Activated naive CD4-positive, alpha-beta T cell treated with anti-CD3 and anti-CD28 coated beads, Interleukin-2, amount 50 U/mL, for 72 hours (primary cell): Measurements from ENCODE around the gene PRPS1. TPM values are rescaled to one million over a fixed set of nuclear protein-coding genes. Genes with fewer than 3 reads are reported as not detected.
A peak's percentile ranks its signal among the peaks of the same experiment; 100 is the strongest.
"Not testable (repeated sequence)": the region's sequence is repeated elsewhere in the genome, so short reads cannot be mapped to it uniquely, and the experiment has no call there.

Experiments used
- ATAC-seq, 2 donors: fragments of 150-1000 bp; cut with Tn5 transposase; 2 replicates each; pipeline ENCODE4 v1.10.0; 2021; ENCODE audit warnings: mild to moderate bottlenecking in 2 of 2, moderate library complexity in 2 of 2
- DNase-seq, 2 donors: peaks; one replicate each; pipeline ENCODE4 v3.0.0; 2021 to 2022; ENCODE audit warnings: low spot score in 2 of 2
- H3K27ac Mint-ChIP-seq, 2 donors: one replicate each; pipeline ENCODE4 v1.8.0; 2022; ENCODE audit warnings: mild to moderate bottlenecking in 2 of 2, mixed read lengths in 2 of 2
- H3K36me3 Mint-ChIP-seq, 2 donors: one replicate each; pipeline ENCODE4 v1.8.0; 2022; ENCODE audit warnings: mixed read lengths in 2 of 2
- H3K9me3 Mint-ChIP-seq, 2 donors: one replicate each; pipeline ENCODE4 v1.8.0; 2022; ENCODE audit warnings: mixed read lengths in 2 of 2
- total RNA-seq, 2 donors: library from RNA; stranded (reverse); gene quantifications; one replicate each; pipeline ENCODE4 v1.2.3, GENCODE V29; 2022

Gene PRPS1
- 100 to 1,000 TPM; 107 to 135 TPM for total RNA-seq

DNA sequence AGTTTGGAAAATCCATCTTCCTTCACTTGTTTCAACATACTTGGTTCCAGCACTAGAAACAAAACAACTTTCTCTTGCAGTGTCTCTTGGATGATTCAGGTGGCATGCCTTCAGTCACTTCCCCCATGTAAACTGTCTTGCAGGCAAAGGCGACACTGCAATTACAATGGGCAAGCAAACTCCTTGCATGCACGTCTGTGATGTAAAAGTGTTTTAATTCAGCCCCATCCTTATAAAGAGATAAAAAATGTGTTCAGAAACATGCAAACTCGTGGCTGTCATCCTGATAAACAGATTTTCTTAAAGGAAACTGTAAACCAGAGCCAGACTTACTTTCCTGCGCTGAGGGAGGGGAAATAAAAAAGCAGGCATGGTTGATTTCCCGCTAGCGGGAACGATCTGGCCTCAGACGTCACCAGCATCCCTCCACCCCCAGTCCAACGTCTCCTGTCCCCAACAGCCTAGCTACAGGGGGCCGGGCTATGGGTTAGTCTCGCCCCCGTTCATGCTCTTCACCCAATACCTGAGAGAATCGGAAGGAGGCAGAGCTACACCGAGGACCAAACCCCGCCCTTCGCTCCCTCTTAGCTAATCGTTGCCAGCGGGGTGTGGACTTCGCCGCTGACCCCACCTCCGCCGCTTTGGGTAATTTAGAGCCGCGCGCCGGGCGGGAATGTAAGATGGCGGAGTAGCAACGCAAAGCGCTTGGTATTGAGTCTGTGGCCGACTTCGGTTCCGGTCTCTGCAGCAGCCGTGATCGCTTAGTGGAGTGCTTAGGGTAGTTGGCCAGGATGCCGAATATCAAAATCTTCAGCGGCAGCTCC lies at the start of gene PRPS1:
Gene PRPS1, plus strand, starts transcription at position 673 of the 824 bp plus-strand sequence. Its CDS starts 119 bp downstream, at position 792.
- Mint-ChIP-seq H3K27ac (peak within 1 kb of the TSS; percentile 94 to 96), H3K9me3 (no peaks in the 10 kb centered on the region), H3K36me3 (peaks cover 6 to 13% of the 10 kb centered on the region in 2 donors)
- DNase-seq (peak; percentile 80 to 87), ATAC-seq (peak; percentile 98 to 99)

- H3K36me3 Mint-ChIP-seq = no peaks in the 10 kb centered on the region
- H3K9me3 Mint-ChIP-seq = no peaks in the 10 kb centered on the region
- ATAC-seq (no peak), DNase-seq (no peak)
- H3K27ac Mint-ChIP-seq = no peak overlapping the region
Measured at GRCh38 chrX:107579956-107580355, 48.4 kb upstream of the PRPS1 start.

GRCh38 chrX:107581923-107582322 lies 46.4 kb upstream of the PRPS1 start:
- DNase-seq (no peak), ATAC-seq (no peak)
- H3K27ac Mint-ChIP-seq = no peak overlapping the region
- H3K9me3 Mint-ChIP-seq = no peaks in the 10 kb centered on the region
- H3K36me3 Mint-ChIP-seq = no peaks in the 10 kb centered on the region

DNA sequence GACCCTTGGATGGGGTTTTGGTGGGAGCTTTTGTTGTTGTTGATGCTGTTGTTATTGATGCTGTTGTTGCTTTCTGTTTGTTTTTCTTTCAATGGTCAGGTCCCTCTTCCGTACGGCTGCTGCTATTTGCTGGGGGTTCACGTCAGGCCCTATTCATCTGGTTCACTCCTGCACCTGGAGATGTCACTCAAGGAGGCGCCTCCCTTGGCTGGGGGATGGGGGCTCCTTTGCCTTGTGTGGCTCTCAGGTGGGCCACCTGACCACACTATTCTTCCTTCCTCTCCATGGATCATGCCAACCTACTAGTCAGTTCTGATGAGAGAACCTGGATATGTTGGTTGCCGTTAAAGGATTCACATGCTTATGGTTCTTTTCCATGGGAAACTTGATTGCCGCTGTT lies 39.1 kb upstream of the PRPS1 start:
- Mint-ChIP-seq H3K36me3 (peaks cover 0 to 4% of the 10 kb centered on the region in 2 donors), H3K9me3 (no peaks in the 10 kb centered on the region), H3K27ac (no peak overlapping the region)
- no peak for ATAC-seq
- no peak for DNase-seq

DNA sequence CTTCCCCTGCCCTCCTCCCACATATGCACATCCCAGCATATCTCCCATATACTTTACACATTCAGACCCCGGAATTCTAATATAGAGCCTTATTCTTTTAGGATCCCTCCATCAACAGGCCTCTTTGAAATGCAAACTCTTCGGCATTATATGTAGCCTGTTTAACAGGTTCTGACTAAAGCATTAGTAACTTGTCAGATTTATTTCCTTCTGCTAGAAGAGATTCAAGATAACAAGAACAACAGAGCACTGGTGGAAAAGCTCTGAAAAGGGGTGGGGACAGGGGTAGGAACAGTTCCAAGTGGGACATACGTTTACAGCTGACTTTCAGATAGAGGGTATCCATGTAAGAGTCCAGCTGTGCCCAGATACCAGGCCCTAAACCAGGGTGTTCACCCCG lies 31.7 kb upstream of the PRPS1 start:
- no peak for DNase-seq
- H3K9me3 Mint-ChIP-seq = no peaks in the 10 kb centered on the region
- H3K27ac Mint-ChIP-seq = no peak overlapping the region
- no peak for ATAC-seq
- H3K36me3 Mint-ChIP-seq = no peaks in the 10 kb centered on the region

GRCh38 chrX:107597264-107597663 lies 31.0 kb upstream of the PRPS1 start:
- H3K9me3 Mint-ChIP-seq = no peaks in the 10 kb centered on the region
- ATAC-seq = no peak

DNA sequence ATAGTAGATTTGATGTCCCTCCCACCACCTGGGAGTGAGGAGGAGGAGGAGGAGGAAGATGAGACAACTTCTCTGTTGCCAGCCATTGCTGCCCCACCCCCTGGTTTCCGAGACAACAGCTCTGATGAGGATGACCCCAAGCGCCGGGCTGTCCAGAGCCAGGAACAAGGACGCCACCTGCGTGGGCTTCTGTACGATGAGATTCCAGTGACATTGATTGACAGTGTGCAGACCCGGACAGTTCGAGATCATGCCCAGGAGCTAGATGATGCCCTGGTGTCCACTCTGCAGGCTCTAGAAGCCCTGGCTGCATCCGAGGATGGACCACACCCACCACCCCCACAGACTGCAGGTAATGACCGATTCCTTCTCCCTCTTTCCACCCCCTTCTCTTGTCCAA lies 30.5 kb upstream of the PRPS1 start:
- no peaks in the 10 kb centered on the region for H3K36me3 Mint-ChIP-seq

More at GRCh38 chrX:107597264-107597663, 31.0 kb upstream of the PRPS1 start:
- no peak overlapping the region for H3K27ac Mint-ChIP-seq
- no peaks in the 10 kb centered on the region for H3K36me3 Mint-ChIP-seq
- no peak for DNase-seq

DNA sequence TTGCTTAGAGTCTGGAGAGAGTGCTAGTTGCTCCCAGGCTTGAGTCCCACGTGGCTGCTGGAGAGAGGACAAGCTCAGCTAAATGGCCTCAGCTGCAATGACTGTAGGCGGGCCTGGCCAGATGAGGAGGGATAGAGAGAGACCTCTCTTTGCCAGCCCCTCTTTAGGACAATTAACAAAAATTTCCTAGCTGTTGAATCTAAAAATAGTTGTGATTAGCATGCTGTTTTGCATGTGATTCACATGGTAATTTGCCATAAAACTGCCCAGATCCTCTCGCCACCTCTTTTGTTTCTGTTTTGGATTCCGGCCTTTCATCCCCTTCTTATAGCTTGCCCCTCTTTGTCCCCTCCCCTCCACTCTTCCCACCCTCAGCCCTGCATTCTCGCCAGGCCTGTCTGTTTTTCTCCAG lies 28.9 kb upstream of the PRPS1 start:
- no peaks in the 10 kb centered on the region for H3K9me3 Mint-ChIP-seq
- no peak for ATAC-seq
- no peak overlapping the region for H3K27ac Mint-ChIP-seq
- DNase-seq = no peak
- H3K36me3 Mint-ChIP-seq = no peaks in the 10 kb centered on the region

More for the DNA sequence above, 30.5 kb upstream of the PRPS1 start:
- Mint-ChIP-seq H3K27ac (no peak overlapping the region), H3K9me3 (no peaks in the 10 kb centered on the region)
- DNase-seq (no peak), ATAC-seq (no peak)

- Mint-ChIP-seq H3K36me3 (no peaks in the 10 kb centered on the region), H3K9me3 (no peaks in the 10 kb centered on the region), H3K27ac (no peak overlapping the region)
- DNase-seq = no peak
- no peak for ATAC-seq
Measured at GRCh38 chrX:107600366-107600765, 27.9 kb upstream of the PRPS1 start.

DNA sequence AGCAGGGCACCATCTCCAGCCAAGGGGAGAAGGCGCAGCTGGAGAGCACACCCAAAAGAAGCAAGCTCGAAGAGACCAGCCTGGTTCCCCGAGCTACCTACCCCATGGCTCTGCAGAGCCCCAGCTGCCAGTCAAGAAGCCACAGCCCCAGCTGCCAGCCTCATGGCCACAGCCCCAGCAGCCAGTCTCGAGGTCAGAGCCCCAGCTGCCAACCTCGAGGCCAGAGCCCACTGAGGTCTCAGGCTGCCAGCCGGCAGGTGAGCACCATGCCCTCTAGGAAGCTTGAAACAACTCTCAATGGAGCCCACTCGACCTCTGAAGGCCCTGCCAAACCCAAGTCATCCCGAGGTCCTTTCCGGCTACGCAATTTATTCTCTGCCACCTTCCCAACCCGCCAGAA lies 27.0 kb upstream of the PRPS1 start:
- ATAC-seq (no peak), DNase-seq (no peak)
- Mint-ChIP-seq H3K36me3 (no peaks in the 10 kb centered on the region), H3K27ac (no peak overlapping the region), H3K9me3 (no peaks in the 10 kb centered on the region)

- DNase-seq (no peak), ATAC-seq (no peak)
- H3K27ac Mint-ChIP-seq = no peak overlapping the region
- no peaks in the 10 kb centered on the region for H3K9me3 Mint-ChIP-seq
- no peaks in the 10 kb centered on the region for H3K36me3 Mint-ChIP-seq
Measured at GRCh38 chrX:107601759-107602158, 26.6 kb upstream of the PRPS1 start.

DNA sequence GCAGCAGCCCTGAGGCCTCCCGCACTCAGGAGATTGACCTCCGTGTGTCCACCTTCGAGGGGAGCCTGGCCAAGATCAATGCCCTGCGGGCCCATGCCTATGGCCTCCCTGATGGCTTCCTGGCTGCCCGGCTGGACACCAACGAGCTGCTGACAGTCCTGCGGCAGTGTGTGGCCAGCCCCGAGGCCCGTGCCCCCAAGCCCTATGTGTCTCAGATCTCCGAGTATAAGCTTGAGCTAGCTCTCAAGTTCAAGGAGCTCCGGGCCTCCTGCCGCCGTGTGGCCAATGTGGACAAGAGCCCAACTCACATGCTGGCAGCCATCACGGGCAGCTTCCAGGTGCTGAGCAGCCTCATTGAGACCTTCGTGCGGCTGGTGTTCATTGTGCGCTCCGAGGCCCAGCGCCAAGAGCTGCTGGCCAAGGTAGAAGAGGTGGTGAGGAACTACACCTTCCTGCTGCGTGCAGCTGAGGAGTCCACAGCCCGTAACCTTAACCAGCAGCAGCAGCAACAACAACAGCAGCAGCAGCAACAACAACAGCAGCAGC lies 25.5 kb upstream of the PRPS1 start:
- H3K36me3 Mint-ChIP-seq = no peaks in the 10 kb centered on the region
- no peak for DNase-seq
- no peak for ATAC-seq
- no peaks in the 10 kb centered on the region for H3K9me3 Mint-ChIP-seq
- H3K27ac Mint-ChIP-seq = no peak overlapping the region

GRCh38 chrX:107603429-107604159 lies 24.7 kb upstream of the PRPS1 start:
- ATAC-seq = no peak
- Mint-ChIP-seq H3K36me3 (no peaks in the 10 kb centered on the region), H3K9me3 (no peaks in the 10 kb centered on the region), H3K27ac (peak overlapping the region in 1 of 2 donors; percentile 36)
- DNase-seq = no peak

DNA sequence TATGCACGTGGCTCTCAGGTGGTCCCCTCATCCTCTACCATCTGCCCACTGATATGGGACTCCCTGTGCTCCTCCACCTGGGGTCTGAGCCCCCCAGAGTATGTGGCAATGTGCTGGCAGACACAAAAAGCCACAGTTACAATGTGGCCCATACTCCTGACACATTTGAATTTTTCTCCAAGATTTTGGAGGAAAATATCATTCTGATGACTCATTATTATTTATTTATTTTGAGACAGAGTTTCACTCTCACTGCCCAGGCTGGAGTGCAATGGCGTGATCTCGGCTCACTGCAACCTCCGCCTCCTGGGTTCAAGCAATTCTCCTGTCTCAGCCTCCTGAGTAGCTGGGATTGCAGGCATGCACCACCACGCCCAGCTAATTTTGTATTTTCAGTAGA lies 19.2 kb upstream of the PRPS1 start:
- not testable (repeated sequence) for ATAC-seq, H3K36me3 Mint-ChIP-seq

GRCh38 chrX:107610667-107611066 lies 17.6 kb upstream of the PRPS1 start:
- H3K9me3 Mint-ChIP-seq = no peaks in the 10 kb centered on the region
- no peak for ATAC-seq
- no peaks in the 10 kb centered on the region for H3K36me3 Mint-ChIP-seq

More for the DNA sequence above, 19.2 kb upstream of the PRPS1 start:
- H3K9me3 Mint-ChIP-seq, H3K27ac Mint-ChIP-seq, DNase-seq: not testable (repeated sequence)

GRCh38 chrX:107619885-107620322 lies 8.4 kb upstream of the PRPS1 start:
- ATAC-seq = no peak
- Mint-ChIP-seq H3K36me3 (no peaks in the 10 kb centered on the region), H3K9me3 (no peaks in the 10 kb centered on the region), H3K27ac (no peak overlapping the region)
- no peak for DNase-seq

More at GRCh38 chrX:107610667-107611066, 17.6 kb upstream of the PRPS1 start:
- H3K27ac Mint-ChIP-seq = no peak overlapping the region
- no peak for DNase-seq

DNA sequence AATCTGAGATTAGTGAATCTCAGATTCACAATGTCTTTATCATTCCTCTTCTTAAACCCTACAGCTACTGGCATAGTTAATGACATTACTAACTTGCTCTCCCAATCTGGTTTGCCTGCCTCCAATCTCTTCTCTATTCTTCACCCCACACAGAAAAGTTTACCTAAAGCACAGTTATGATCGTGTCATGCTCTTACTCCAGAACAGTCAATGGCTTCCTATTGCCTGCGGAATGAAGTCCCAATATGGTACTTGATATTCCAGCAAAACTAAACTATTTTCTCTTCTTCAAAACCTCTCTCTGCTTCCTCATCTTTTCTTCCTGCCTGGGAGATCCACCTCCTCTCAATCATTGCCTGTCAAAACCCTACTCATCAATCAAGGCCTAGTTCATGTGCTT lies 3.4 kb upstream of the PRPS1 start:
- DNase-seq (no peak), ATAC-seq (no peak)
- Mint-ChIP-seq H3K27ac (no peak overlapping the region), H3K36me3 (peaks cover 0 to 13% of the 10 kb centered on the region in 2 donors), H3K9me3 (no peaks in the 10 kb centered on the region)
